ENCODE measurements around the gene PAFAH2.

- TF ChIP-seq, protein P1, sequence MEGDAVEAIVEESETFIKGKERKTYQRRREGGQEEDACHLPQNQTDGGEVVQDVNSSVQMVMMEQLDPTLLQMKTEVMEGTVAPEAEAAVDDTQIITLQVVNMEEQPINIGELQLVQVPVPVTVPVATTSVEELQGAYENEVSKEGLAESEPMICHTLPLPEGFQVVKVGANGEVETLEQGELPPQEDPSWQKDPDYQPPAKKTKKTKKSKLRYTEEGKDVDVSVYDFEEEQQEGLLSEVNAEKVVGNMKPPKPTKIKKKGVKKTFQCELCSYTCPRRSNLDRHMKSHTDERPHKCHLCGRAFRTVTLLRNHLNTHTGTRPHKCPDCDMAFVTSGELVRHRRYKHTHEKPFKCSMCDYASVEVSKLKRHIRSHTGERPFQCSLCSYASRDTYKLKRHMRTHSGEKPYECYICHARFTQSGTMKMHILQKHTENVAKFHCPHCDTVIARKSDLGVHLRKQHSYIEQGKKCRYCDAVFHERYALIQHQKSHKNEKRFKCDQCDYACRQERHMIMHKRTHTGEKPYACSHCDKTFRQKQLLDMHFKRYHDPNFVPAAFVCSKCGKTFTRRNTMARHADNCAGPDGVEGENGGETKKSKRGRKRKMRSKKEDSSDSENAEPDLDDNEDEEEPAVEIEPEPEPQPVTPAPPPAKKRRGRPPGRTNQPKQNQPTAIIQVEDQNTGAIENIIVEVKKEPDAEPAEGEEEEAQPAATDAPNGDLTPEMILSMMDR (IDR thresholded peaks at IDR 0.05; ENCODE audit: low read depth, low read length, missing input control): no peak
- TF ChIP-seq TAF1 (conservative IDR thresholded peaks at IDR 0.05) (no peak), YY1 (IDR thresholded peaks at IDR 0.05) (no peak), RXRA (IDR thresholded peaks at IDR 0.05) (no peak), RAD21 (IDR thresholded peaks at IDR 0.05) (no peak), GABPA (IDR thresholded peaks at IDR 0.05 in 1 of 2, conservative IDR thresholded peaks at IDR 0.05 in 1 of 2) (no peak), MAX (IDR thresholded peaks at IDR 0.05) (no peak), FOXA1 (IDR thresholded peaks at IDR 0.05) (no peak)
- TF ChIP-seq, protein P2, sequence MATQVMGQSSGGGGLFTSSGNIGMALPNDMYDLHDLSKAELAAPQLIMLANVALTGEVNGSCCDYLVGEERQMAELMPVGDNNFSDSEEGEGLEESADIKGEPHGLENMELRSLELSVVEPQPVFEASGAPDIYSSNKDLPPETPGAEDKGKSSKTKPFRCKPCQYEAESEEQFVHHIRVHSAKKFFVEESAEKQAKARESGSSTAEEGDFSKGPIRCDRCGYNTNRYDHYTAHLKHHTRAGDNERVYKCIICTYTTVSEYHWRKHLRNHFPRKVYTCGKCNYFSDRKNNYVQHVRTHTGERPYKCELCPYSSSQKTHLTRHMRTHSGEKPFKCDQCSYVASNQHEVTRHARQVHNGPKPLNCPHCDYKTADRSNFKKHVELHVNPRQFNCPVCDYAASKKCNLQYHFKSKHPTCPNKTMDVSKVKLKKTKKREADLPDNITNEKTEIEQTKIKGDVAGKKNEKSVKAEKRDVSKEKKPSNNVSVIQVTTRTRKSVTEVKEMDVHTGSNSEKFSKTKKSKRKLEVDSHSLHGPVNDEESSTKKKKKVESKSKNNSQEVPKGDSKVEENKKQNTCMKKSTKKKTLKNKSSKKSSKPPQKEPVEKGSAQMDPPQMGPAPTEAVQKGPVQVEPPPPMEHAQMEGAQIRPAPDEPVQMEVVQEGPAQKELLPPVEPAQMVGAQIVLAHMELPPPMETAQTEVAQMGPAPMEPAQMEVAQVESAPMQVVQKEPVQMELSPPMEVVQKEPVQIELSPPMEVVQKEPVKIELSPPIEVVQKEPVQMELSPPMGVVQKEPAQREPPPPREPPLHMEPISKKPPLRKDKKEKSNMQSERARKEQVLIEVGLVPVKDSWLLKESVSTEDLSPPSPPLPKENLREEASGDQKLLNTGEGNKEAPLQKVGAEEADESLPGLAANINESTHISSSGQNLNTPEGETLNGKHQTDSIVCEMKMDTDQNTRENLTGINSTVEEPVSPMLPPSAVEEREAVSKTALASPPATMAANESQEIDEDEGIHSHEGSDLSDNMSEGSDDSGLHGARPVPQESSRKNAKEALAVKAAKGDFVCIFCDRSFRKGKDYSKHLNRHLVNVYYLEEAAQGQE (IDR thresholded peaks at IDR 0.05): no peak
- TF ChIP-seq, protein P3, sequence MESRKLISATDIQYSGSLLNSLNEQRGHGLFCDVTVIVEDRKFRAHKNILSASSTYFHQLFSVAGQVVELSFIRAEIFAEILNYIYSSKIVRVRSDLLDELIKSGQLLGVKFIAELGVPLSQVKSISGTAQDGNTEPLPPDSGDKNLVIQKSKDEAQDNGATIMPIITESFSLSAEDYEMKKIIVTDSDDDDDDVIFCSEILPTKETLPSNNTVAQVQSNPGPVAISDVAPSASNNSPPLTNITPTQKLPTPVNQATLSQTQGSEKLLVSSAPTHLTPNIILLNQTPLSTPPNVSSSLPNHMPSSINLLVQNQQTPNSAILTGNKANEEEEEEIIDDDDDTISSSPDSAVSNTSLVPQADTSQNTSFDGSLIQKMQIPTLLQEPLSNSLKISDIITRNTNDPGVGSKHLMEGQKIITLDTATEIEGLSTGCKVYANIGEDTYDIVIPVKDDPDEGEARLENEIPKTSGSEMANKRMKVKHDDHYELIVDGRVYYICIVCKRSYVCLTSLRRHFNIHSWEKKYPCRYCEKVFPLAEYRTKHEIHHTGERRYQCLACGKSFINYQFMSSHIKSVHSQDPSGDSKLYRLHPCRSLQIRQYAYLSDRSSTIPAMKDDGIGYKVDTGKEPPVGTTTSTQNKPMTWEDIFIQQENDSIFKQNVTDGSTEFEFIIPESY (IDR thresholded peaks at IDR 0.05): no peak
Measured at GRCh38 chr1:25952841-25953401, 44.9 kb downstream of the PAFAH2 start.

All from liver (tissue), 3 donors.